ENCODE measurements around the gene NIM1K. TPM values are rescaled to one million over a fixed set of nuclear protein-coding genes. Genes with fewer than 3 reads are reported as not detected.
"Not testable (repeated sequence)": the region's sequence is repeated elsewhere in the genome, so short reads cannot be mapped to it uniquely, and the experiment has no call there.

Gene NIM1K
- polyA plus RNA-seq, 1 donor: 0.70 TPM

DNA sequence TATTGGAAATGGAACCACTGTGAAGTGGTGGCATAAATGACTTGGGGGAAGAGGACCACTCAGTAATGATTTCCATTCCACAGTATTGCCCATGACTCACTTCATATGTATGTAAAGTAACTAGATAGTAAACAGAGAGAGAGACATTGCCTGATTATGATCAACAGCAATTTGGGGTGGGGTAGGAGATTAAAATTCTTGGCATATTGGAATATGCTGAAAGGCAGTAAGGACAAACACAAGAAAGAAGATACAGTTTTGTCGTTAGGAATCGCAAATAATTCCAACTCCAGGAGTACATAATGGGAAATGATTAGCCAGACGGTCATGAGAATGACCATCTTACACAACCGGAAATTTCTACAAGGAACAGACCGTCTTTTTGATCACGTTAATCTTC, 122.7 kb downstream of the NIM1K start:
- DNase-seq: no peak

- DNase-seq: no peak
Measured at GRCh38 chr5:43315263-43315662, 123.2 kb downstream of the NIM1K start.

- DNase-seq: no peak
Measured at GRCh38 chr5:43315682-43316081, 123.7 kb downstream of the NIM1K start.

- no peak for DNase-seq
Measured at GRCh38 chr5:43316421-43316820, 124.4 kb downstream of the NIM1K start.

DNA sequence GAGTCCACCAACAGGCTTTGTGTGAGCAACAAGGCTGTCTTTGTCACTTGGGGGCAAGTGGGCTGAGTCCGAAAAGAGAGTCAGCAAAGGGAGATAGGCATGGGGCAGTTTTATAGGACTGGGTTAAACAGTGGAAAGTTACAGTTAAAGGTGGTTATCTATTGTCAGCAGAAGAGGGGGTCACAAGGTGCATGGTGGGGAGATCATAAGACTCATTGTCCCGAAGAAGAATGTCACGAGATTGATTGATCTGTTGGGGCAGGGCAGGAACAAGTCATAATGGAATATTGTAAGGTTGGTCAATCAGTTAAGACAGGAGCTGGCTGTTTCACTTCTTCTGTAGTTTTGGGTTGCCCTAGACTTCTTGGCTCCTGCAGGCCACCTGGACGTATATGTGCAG, 128.8 kb downstream of the NIM1K start:
- no peak for DNase-seq

DNA sequence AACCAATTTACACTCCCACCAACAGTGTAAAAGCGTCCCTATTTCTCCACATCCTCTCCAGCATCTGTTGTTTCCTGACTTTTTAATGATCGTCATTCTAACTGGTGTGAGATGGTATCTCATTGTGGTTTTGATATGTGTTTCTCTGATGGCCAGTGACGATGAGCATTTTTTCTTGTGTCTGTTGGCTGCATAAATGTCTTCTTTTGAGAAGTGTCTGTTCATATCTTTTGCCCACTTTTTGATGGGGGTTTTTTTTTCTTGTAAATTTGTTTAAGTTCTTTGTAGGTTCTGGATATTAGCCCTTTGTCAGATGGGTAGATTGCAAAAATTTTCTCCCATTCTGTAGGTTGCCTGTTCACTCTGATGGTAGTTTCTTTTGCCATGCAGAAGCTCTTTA, 131.5 kb downstream of the NIM1K start:
- not testable (repeated sequence) for DNase-seq

DNA sequence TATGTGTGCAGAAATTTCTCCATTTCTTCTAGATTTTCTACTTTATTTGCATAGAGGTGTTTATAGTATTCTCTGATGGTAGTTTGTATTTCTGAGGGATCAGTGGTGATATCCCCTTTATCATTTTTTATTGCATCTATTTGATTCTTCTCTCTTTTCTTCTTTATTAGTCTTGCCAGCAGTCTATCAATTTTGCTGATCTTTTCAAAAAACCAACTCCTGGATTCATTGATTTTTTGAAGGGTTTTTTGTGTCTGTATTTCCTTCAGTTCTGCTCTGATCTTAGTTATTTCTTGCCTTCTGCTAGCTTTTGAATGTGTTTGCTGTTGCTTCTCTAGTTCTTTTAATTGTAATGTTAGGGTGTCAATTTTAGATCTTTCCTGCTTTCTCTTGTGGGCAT, 133.6 kb downstream of the NIM1K start:
- not testable (repeated sequence) for DNase-seq

Other genes with a start within 250 kb of the NIM1K start
- 1.5 TPM for gene ANXA2R, start 151.9 kb upstream of the NIM1K start, polyA plus RNA-seq (ENCODE audit: insufficient read length)
- gene ZNF131, start 71.3 kb upstream of the NIM1K start, polyA plus RNA-seq (ENCODE audit: insufficient read length): 32.9 TPM
- gene HMGCS1, start 121.2 kb downstream of the NIM1K start, polyA plus RNA-seq (ENCODE audit: insufficient read length): 34.2 TPM
- 0.17 TPM for gene CCL28, start 220.2 kb downstream of the NIM1K start, polyA plus RNA-seq (ENCODE audit: insufficient read length)

All from hindlimb muscle (tissue), 1 donor.